PC-9 (cell line): Measurements from ENCODE around the gene NIPSNAP3A. TPM values are rescaled to one million over a fixed set of nuclear protein-coding genes. Genes with fewer than 3 reads are reported as not detected.

ENCODE experiments used
- BruUV-seq: library from RNA; stranded (reverse); fragments of 400-500 nt; replicated peaks from 2 replicates; lab custom pipeline; 2021; lab: Mats Ljungman, UMichigan
- CTCF ChIA-PET: fragments of 300-600 bp; sonication (Branson Sonifier 250); formaldehyde crosslinking; loops from one replicate; lab custom pipeline; 2022; ENCODE audit warnings: antibody characterized with exemption; lab: Charles Lee
- POLR2A ChIA-PET: fragments of 300-600 bp; sonication (Branson Sonifier 250); formaldehyde crosslinking; loops from one replicate; lab custom pipeline; 2022; ENCODE audit warnings: antibody characterized with exemption; ENCODE audit not compliant: unreplicated experiment; lab: Charles Lee
- DNase-seq, 2 experiments: peaks; one replicate each; pipeline versions ENCODE4 v3.0.0 to v3.0.0-alpha.2; 2015 to 2022; ENCODE audit warnings: mixed read lengths in 1 of 2
- H2AFZ ChIP-seq: fragments of 200-600 bp; sonication (generic); 2 replicates; pipeline ENCODE4 v1.8.1; 2017; ENCODE audit warnings: antibody characterized with exemption
- H3F3A ChIP-seq: fragments of 200-600 bp; sonication (generic); 2 replicates; pipeline ENCODE4 v1.8.1; 2017; ENCODE audit warnings: antibody characterized with exemption, mild to moderate bottlenecking, low read depth; ENCODE audit not compliant: insufficient read depth
- H3K27ac ChIP-seq: fragments of 200-600 bp; sonication (generic); 2 replicates; pipeline ENCODE4 v1.6.1; 2016; ENCODE audit warnings: mixed run types
- H3K27me3 ChIP-seq: fragments of 200-600 bp; sonication (generic); 2 replicates; pipeline ENCODE4 v1.6.1; 2016; ENCODE audit warnings: low read depth, mixed run types; ENCODE audit not compliant: insufficient read depth
- H3K36me3 ChIP-seq: fragments of 200-600 bp; sonication (generic); 2 replicates; pipeline ENCODE4 v1.6.1; 2016; ENCODE audit warnings: low read depth, mixed run types
- H3K4me1 ChIP-seq: fragments of 200-600 bp; sonication (generic); replicated peaks from 2 replicates; pipeline ENCODE4 v1.6.1; 2016; ENCODE audit warnings: mixed run types; ENCODE audit not compliant: insufficient read depth
- H3K4me2 ChIP-seq: fragments of 200-600 bp; sonication (generic); 2 replicates; pipeline ENCODE4 v1.6.1; 2017; ENCODE audit warnings: mixed run types
- H3K4me3 ChIP-seq: fragments of 200-600 bp; sonication (generic); 2 replicates; pipeline ENCODE4 v1.6.1; 2016; ENCODE audit warnings: mixed run types
- H3K79me2 ChIP-seq: fragments of 200-600 bp; sonication (generic); 2 replicates; pipeline ENCODE4 v1.6.1; 2017; ENCODE audit warnings: low read depth, mixed run types
- H3K9me2 ChIP-seq: fragments of 200-600 bp; sonication (generic); 2 replicates; pipeline ENCODE4 v1.8.1; 2017; ENCODE audit warnings: mild to moderate bottlenecking; ENCODE audit not compliant: insufficient read depth
- H3K9me3 ChIP-seq: fragments of 200-600 bp; sonication (generic); 2 replicates; pipeline ENCODE4 v1.8.1; 2016; ENCODE audit warnings: low read depth; ENCODE audit not compliant: insufficient read depth
- H4K20me1 ChIP-seq: fragments of 200-600 bp; sonication (generic); 2 replicates; pipeline ENCODE4 v1.8.1; 2017; ENCODE audit not compliant: insufficient read depth
- CTCF ChIP-seq: fragments of 200-600 bp; sonication (generic); conservative IDR thresholded peaks from 2 replicates; pipeline ENCODE4 v1.6.1; 2017; ENCODE audit warnings: mixed run types, antibody characterized with exemption, mild to moderate bottlenecking, moderate library complexity
- EZH2 ChIP-seq: fragments of 200-600 bp; sonication (generic); IDR thresholded peaks from 2 replicates; pipeline ENCODE4 v1.8.0; 2017; ENCODE audit warnings: antibody characterized with exemption, low read depth
- intact Hi-C: fragments of 100-400 bp; cut with micrococcal nuclease; formaldehyde crosslinking; loops from one replicate; pipeline ENCODE4 v1.10.0; 2022; ENCODE audit not compliant: unreplicated experiment
- total RNA-seq: library from RNA; stranded (reverse); gene quantifications from 2 replicates; pipeline ENCODE4 v1.2.3, GENCODE V29; 2021

Gene NIPSNAP3A
- total RNA-seq, 1 experiment from 2014 or later, result 19.8 TPM

- Histone ChIP-seq H3K9me3 (no peaks in the 10 kb centered on the region), H4K20me1 (peaks cover 6% of the 10 kb centered on the region), H3K79me2 (no peaks in the 10 kb centered on the region), H3K9me2 (no peaks in the 10 kb centered on the region), H2AFZ (no peak overlapping the region), H3K4me3 (no peak overlapping the region), H3F3A (peaks cover 11% of the 10 kb centered on the region), H3K4me2 (no peak overlapping the region), H3K27ac (no peak overlapping the region), H3K4me1 (no peaks in the 10 kb centered on the region), H3K36me3 (peaks cover 59% of the 10 kb centered on the region), H3K27me3 (no peaks in the 10 kb centered on the region)
- ChIA-PET CTCF (no interaction called here), POLR2A (no interaction called here)
- TF ChIP-seq CTCF (no peak), EZH2 (no peak)
- DNase-seq, result no peak
- no TSS peak for BruUV-seq
- intact Hi-C loops, result loop anchor here (5.0 kb wide), 1 partner anchor 143 kb away; the partner anchor contains the start of gene ABCA1
These were observed 36.6 kb downstream of the NIPSNAP3A start for GRCh38 chr9:104784098-104784497.

- POLR2A ChIA-PET, result no interaction called here
- BruUV-seq, result no TSS peak
- peaks cover 76% of the 10 kb centered on the region for H3K36me3 ChIP-seq
These were observed 38.8 kb downstream of the NIPSNAP3A start for GRCh38 chr9:104786293-104786692.

GRCh38 chr9:104787306-104788015, 40.0 kb downstream of the NIPSNAP3A start:
- Histone ChIP-seq H3K27me3 (no peaks in the 10 kb centered on the region), H3K4me1 (no peaks in the 10 kb centered on the region), H3K4me2 (no peak overlapping the region), H3K27ac (no peak overlapping the region), H3K9me3 (no peaks in the 10 kb centered on the region), H3K4me3 (no peak overlapping the region), H3K9me2 (no peaks in the 10 kb centered on the region), H3F3A (peaks cover 11% of the 10 kb centered on the region; the same call in 1 of the 2 replicates), H3K36me3 (peaks cover 86% of the 10 kb centered on the region), H2AFZ (no peak overlapping the region), H4K20me1 (peaks cover 3% of the 10 kb centered on the region; the same call in 1 of the 2 replicates), H3K79me2 (no peaks in the 10 kb centered on the region)
- POLR2A ChIA-PET, result no interaction called here
- no TSS peak for BruUV-seq
- no peak for DNase-seq
- intact Hi-C loops, result no loop called here
- CTCF ChIA-PET, result no interaction called here
- TF ChIP-seq CTCF, result no peak
- no peak for TF ChIP-seq EZH2

More at GRCh38 chr9:104786293-104786692, 38.8 kb downstream of the NIPSNAP3A start:
- Histone ChIP-seq H3K4me1 (no peaks in the 10 kb centered on the region), H3F3A (peaks cover 8% of the 10 kb centered on the region), H3K27ac (no peak overlapping the region), H2AFZ (no peak overlapping the region), H3K9me2 (no peaks in the 10 kb centered on the region), H3K4me2 (no peak overlapping the region), H3K9me3 (no peaks in the 10 kb centered on the region), H3K79me2 (no peaks in the 10 kb centered on the region), H3K27me3 (no peaks in the 10 kb centered on the region), H3K4me3 (no peak overlapping the region), H4K20me1 (peaks cover 6% of the 10 kb centered on the region)
- intact Hi-C loops, result no loop called here
- TF ChIP-seq CTCF (no peak), EZH2 (no peak)
- CTCF ChIA-PET, result no interaction called here
- no peak for DNase-seq
